Keratinocyte (primary cell): ENCODE measurements around the gene CNTRL. TPM values are rescaled to one million over a fixed set of nuclear protein-coding genes. Genes with fewer than 3 reads are reported as not detected.
A peak's percentile ranks its signal among the peaks of the same experiment; 100 is the strongest.

ENCODE experiments used
- DNase-seq: peaks from one replicate; pipeline ENCODE4 v3.0.0-alpha.2; 2011; ENCODE audit warnings: low read depth, missing footprints, low spot score
- FAIRE-seq: peaks from 2 replicates; lab custom pipeline; 2011; peaks lifted over from hg19 to GRCh38; lab: Jason Lieb, UNC
- H2AFZ ChIP-seq: 2 replicates; pipeline ENCODE4 v1.6.0; 2012; ENCODE audit warnings: low read length, control low read depth, inconsistent platforms; ENCODE audit not compliant: control insufficient read depth
- H3K27ac ChIP-seq: 2 replicates; pipeline ENCODE4 v1.5.1; 2011; ENCODE audit warnings: low read length; ENCODE audit not compliant: control insufficient read depth, insufficient read depth
- H3K27me3 ChIP-seq: 3 replicates; pipeline ENCODE4 v1.6.0; 2011; ENCODE audit warnings: low read length; ENCODE audit not compliant: control insufficient read depth, insufficient read depth; ENCODE audit errors: extremely low read depth
- H3K36me3 ChIP-seq, 2 experiments: 2 replicates in 1 of 2; 3 replicates in 1 of 2; pipeline ENCODE4 v1.5.1; 2011; ENCODE audit warnings: low read length in 2 of 2, mild to moderate bottlenecking in 1 of 2; ENCODE audit not compliant: control insufficient read depth in 2 of 2, insufficient read depth in 2 of 2; ENCODE audit errors: extremely low read depth in 1 of 2
- H3K4me1 ChIP-seq: 3 replicates; pipeline ENCODE4 v1.5.1; 2011; ENCODE audit warnings: low read length; ENCODE audit not compliant: control insufficient read depth, insufficient read depth; ENCODE audit errors: extremely low read depth
- H3K4me2 ChIP-seq: 3 replicates; pipeline ENCODE4 v1.6.0; 2011; ENCODE audit warnings: low read depth, low read length; ENCODE audit not compliant: control insufficient read depth, insufficient read depth; ENCODE audit errors: extremely low read depth
- H3K4me3 ChIP-seq, 3 experiments: fragments of 200-600 bp in 1 of 3; sonication (generic) in 1 of 3; 2 replicates in 2 of 3; 3 replicates in 1 of 3; pipeline ENCODE4 v1.5.1; 2011 to 2016; ENCODE audit warnings: low read length in 3 of 3, mild to moderate bottlenecking in 3 of 3, control low read depth in 2 of 3, inconsistent platforms in 1 of 3, low read depth in 1 of 3, mixed read lengths in 1 of 3, mixed run types in 1 of 3, moderate library complexity in 1 of 3; ENCODE audit not compliant: control insufficient read depth in 2 of 3, insufficient read depth in 2 of 3; ENCODE audit errors: extremely low read depth in 1 of 3
- H3K79me2 ChIP-seq: 2 replicates; pipeline ENCODE4 v1.6.0; 2012; ENCODE audit warnings: low read length; ENCODE audit not compliant: control insufficient read depth, insufficient read depth
- H3K9ac ChIP-seq: 3 replicates; pipeline ENCODE4 v1.6.0; 2011; ENCODE audit warnings: low read length; ENCODE audit not compliant: control insufficient read depth, insufficient read depth; ENCODE audit errors: extremely low read depth
- H3K9me1 ChIP-seq: 3 replicates; pipeline ENCODE4 v1.6.0; 2011; ENCODE audit warnings: low read length; ENCODE audit not compliant: control insufficient read depth, insufficient read depth; ENCODE audit errors: extremely low read depth
- H3K9me3 ChIP-seq: 2 replicates; pipeline ENCODE4 v1.5.1; 2012; ENCODE audit warnings: low read depth, low read length; ENCODE audit not compliant: control insufficient read depth
- H4K20me1 ChIP-seq: 3 replicates; pipeline ENCODE4 v1.6.0; 2011; ENCODE audit warnings: low read length; ENCODE audit not compliant: control insufficient read depth, insufficient read depth; ENCODE audit errors: extremely low read depth
- CTCF ChIP-seq, 3 experiments: IDR thresholded peaks in 1 of 3; conservative IDR thresholded peaks in 1 of 3; optimal IDR thresholded peaks in 1 of 3; 2 replicates in 2 of 3; 3 replicates in 1 of 3; pipeline versions ENCODE3 to v1.5.1; 2011; ENCODE audit warnings: low read length in 3 of 3, mild to moderate bottlenecking in 3 of 3, moderate library complexity in 2 of 3, control low read depth in 1 of 3, inconsistent platforms in 1 of 3; ENCODE audit not compliant: insufficient read depth in 2 of 3; ENCODE audit errors: extremely low read depth in 1 of 3
- EZH2 ChIP-seq: IDR thresholded peaks from one replicate; pipeline ENCODE4 v1.6.1; 2012; ENCODE audit warnings: inconsistent platforms, mild to moderate bottlenecking, low read length, moderate library complexity
- dilution Hi-C: fragments of 300-500 bp; cut with MboI; formaldehyde crosslinking; loops from one replicate; pipeline ENCODE4 v1.7.0; 2020; ENCODE audit warnings: low sequenced_read_pairs; ENCODE audit not compliant: extremely low pct_ligation_motif_present
- polyA plus RNA-seq, 5 experiments: library from polyadenylated mRNA; depleted of rRNA in 3 of 5; stranded (reverse) in 3 of 5; stranded (forward) in 1 of 5; unstranded in 1 of 5; fragments of >200 nt; gene quantifications; 1 replicate in 1 of 5; 2 replicates in 3 of 5; 3 replicates in 1 of 5; pipeline versions ENCODE4 v1.2.1 to v1.2.3, GENCODE V29; 2011 to 2012; ENCODE audit warnings: missing spikeins in 2 of 5, low read depth in 1 of 5, low replicate concordance in 1 of 5

Gene CNTRL
- polyA plus RNA-seq, 1 donor (not counting 4 experiments of a cell fraction or from before 2014, with no cell fraction given), result 5.3 TPM

GRCh38 chr9:121213136-121213806, 138.5 kb downstream of the CNTRL start:
- Histone ChIP-seq H2AFZ (peak overlapping the region; percentile 88), H3K79me2 (no peaks in the 10 kb centered on the region), H3K27ac (peak overlapping the region; percentile 48), H3K9me1 (no peaks in the 10 kb centered on the region), H3K4me2 (peak overlapping the region; percentile 59), H3K36me3 (no peaks in the 10 kb centered on the region), H4K20me1 (no peaks in the 10 kb centered on the region), H3K9ac (no peak overlapping the region), H3K4me1 (peaks cover 9% of the 10 kb centered on the region), H3K9me3 (no peaks in the 10 kb centered on the region), H3K27me3 (no peaks in the 10 kb centered on the region), H3K4me3 (no peak overlapping the region)
- dilution Hi-C loops, result no loop called here
- DNase-seq, result peak; percentile 32
- peak; percentile 89 for FAIRE-seq
- TF ChIP-seq CTCF (optimal IDR thresholded peaks at IDR 0.05 in 1 of 3, IDR thresholded peaks at IDR 0.05 in 1 of 3, conservative IDR thresholded peaks at IDR 0.05 in 1 of 3; ENCODE audit: extremely low read depth in 1 of 3, insufficient read depth in 2 of 3, low read length in 3 of 3) (peak; percentile 93 to 98 (median 98)), EZH2 (no peak)

GRCh38 chr9:121214005-121214404, 139.2 kb downstream of the CNTRL start:
- H3K4me1 ChIP-seq, result peaks cover 9% of the 10 kb centered on the region
- DNase-seq (no peak), FAIRE-seq (no peak)
- no peaks in the 10 kb centered on the region for H3K9me3 ChIP-seq
- no peak overlapping the region for H3K4me3 ChIP-seq
- TF ChIP-seq EZH2 (no peak), CTCF (optimal IDR thresholded peaks at IDR 0.05 in 1 of 3, IDR thresholded peaks at IDR 0.05 in 1 of 3, conservative IDR thresholded peaks at IDR 0.05 in 1 of 3; ENCODE audit: extremely low read depth in 1 of 3, insufficient read depth in 2 of 3, low read length in 3 of 3) (no peak)
- dilution Hi-C loops, result no loop called here
- H2AFZ ChIP-seq, result no peak overlapping the region
- H3K36me3 ChIP-seq, result no peaks in the 10 kb centered on the region
- no peak overlapping the region for H3K27ac ChIP-seq
- H3K9ac ChIP-seq, result no peak overlapping the region
- no peaks in the 10 kb centered on the region for H3K9me1 ChIP-seq
- H3K4me2 ChIP-seq, result no peak overlapping the region
- H4K20me1 ChIP-seq, result no peaks in the 10 kb centered on the region
- H3K27me3 ChIP-seq, result no peaks in the 10 kb centered on the region
- no peaks in the 10 kb centered on the region for H3K79me2 ChIP-seq
